SK-N-SH (cell line): Measurements from ENCODE around the gene ASPG. TPM values are rescaled to one million over a fixed set of nuclear protein-coding genes. Genes with fewer than 3 reads are reported as not detected.

ENCODE experiments used
- CTCF ChIA-PET: fragments of 300-600, 350-600 bp; formaldehyde crosslinking; extraction: SDS; loops from one replicate; lab custom pipeline; 2021; lab: Yijun Ruan, JAX
- POLR2A ChIA-PET: fragments of 350-600 bp; sonication (Branson Sonifier 250); formaldehyde crosslinking; extraction: SDS; loops from one replicate; lab custom pipeline; 2020; ENCODE audit warnings: antibody characterized with exemption, inconsistent platforms; lab: Yijun Ruan, JAX
- DNase-seq: peaks from one replicate; pipeline ENCODE4 v3.0.0; 2012
- H2AFZ ChIP-seq: fragments of 200-600 bp; sonication (generic); 2 replicates; pipeline ENCODE4 v1.8.1; 2016; ENCODE audit warnings: antibody characterized with exemption, mild to moderate bottlenecking, low read depth
- H3F3A ChIP-seq: fragments of 200-600 bp; sonication (generic); replicated peaks from 2 replicates; pipeline ENCODE3; 2016; ENCODE audit warnings: antibody characterized with exemption, mild to moderate bottlenecking; ENCODE audit not compliant: insufficient read depth
- H3K27ac ChIP-seq, 2 experiments: fragments of 200-500 bp in 1 of 2; fragments of 200-600 bp in 1 of 2; sonication (Bioruptor generic) in 1 of 2; sonication (generic), shearing (Covaris generic) in 1 of 2; 2 replicates each; pipeline versions ENCODE4 v1.5.1 to v1.6.1; 2014 to 2016; ENCODE audit warnings: low read depth in 2 of 2, inconsistent platforms in 1 of 2, low read length in 1 of 2, mild to moderate bottlenecking in 1 of 2, mixed read lengths in 1 of 2
- H3K27me3 ChIP-seq: fragments of 200-600 bp; sonication (generic), shearing (Covaris generic); 2 replicates; pipeline ENCODE4 v1.6.1; 2016; ENCODE audit warnings: mixed run types; ENCODE audit not compliant: insufficient read depth
- H3K36me3 ChIP-seq, 2 experiments: fragments of 200-500 bp in 1 of 2; fragments of 200-600 bp in 1 of 2; sonication (Bioruptor generic) in 1 of 2; sonication (generic) in 1 of 2; replicated peaks in 1 of 2; 2 replicates each; pipeline versions ENCODE3 to v1.5.1; 2014 to 2016; ENCODE audit warnings: low read length in 1 of 2, mild to moderate bottlenecking in 1 of 2; ENCODE audit not compliant: insufficient read depth in 2 of 2, control insufficient read depth in 1 of 2
- H3K4me1 ChIP-seq, 2 experiments: fragments of 200-500 bp in 1 of 2; fragments of 200-600 bp in 1 of 2; sonication (Bioruptor generic) in 1 of 2; sonication (generic), shearing (Covaris generic) in 1 of 2; 2 replicates each; pipeline versions ENCODE4 v1.5.1 to v1.6.1; 2014 to 2016; ENCODE audit warnings: low read depth in 1 of 2, low read length in 1 of 2, mixed run types in 1 of 2; ENCODE audit not compliant: insufficient read depth in 2 of 2, control insufficient read depth in 1 of 2
- H3K4me2 ChIP-seq: fragments of 200-600 bp; sonication (generic), shearing (Covaris generic); 2 replicates; pipeline ENCODE4 v1.6.1; 2017; ENCODE audit warnings: mixed run types
- H3K4me3 ChIP-seq, 2 experiments: fragments of 200-500 bp in 1 of 2; fragments of 200-600 bp in 1 of 2; sonication (Bioruptor generic) in 1 of 2; sonication (generic), shearing (Covaris generic) in 1 of 2; 2 replicates each; pipeline versions ENCODE4 v1.5.1 to v1.8.1; 2014 to 2016; ENCODE audit warnings: low read depth in 2 of 2, inconsistent platforms in 1 of 2, low read length in 1 of 2, mild to moderate bottlenecking in 1 of 2, mixed read lengths in 1 of 2, moderate library complexity in 1 of 2
- H3K79me2 ChIP-seq: fragments of 200-600 bp; sonication (generic); 2 replicates; pipeline ENCODE4 v1.8.1; 2017; ENCODE audit warnings: mild to moderate bottlenecking; ENCODE audit not compliant: insufficient read depth
- H3K9ac ChIP-seq: fragments of 200-600 bp; sonication (generic); 2 replicates; pipeline ENCODE4 v1.6.1; 2017; ENCODE audit warnings: mixed run types
- H3K9me2 ChIP-seq: fragments of 200-600 bp; sonication (generic); 2 replicates; pipeline ENCODE4 v1.6.1; 2017; ENCODE audit warnings: mixed run types
- H3K9me3 ChIP-seq: fragments of 200-600 bp; sonication (generic); 2 replicates; pipeline ENCODE4 v1.6.1; 2017; ENCODE audit warnings: mixed run types, mild to moderate bottlenecking, moderate library complexity
- H4K20me1 ChIP-seq: fragments of 200-600 bp; sonication (generic); 2 replicates; pipeline ENCODE4 v1.6.1; 2017; ENCODE audit warnings: mild to moderate bottlenecking, mixed run types; ENCODE audit not compliant: insufficient read depth
- CHD2 ChIP-seq: fragments of 150-350 bp; IDR thresholded peaks from 2 replicates; pipeline ENCODE4 v1.6.1; 2018; ENCODE audit warnings: low read length; ENCODE audit not compliant: partially characterized antibody
- ELF1 ChIP-seq: IDR thresholded peaks from 2 replicates; pipeline ENCODE4 v1.4.0; 2012
- FOXM1 ChIP-seq: IDR thresholded peaks from 2 replicates; pipeline ENCODE4 v1.4.0; 2012; ENCODE audit warnings: low read depth, mild to moderate bottlenecking
- GABPA ChIP-seq: IDR thresholded peaks from 2 replicates; pipeline ENCODE4 v1.4.0; 2012; ENCODE audit warnings: low read depth, mild to moderate bottlenecking
- NFIC ChIP-seq: IDR thresholded peaks from 2 replicates; pipeline ENCODE4 v1.4.0; 2012; ENCODE audit warnings: borderline replicate concordance
- NRF1 ChIP-seq: IDR thresholded peaks from 2 replicates; pipeline ENCODE4 v1.6.1; 2012; ENCODE audit warnings: low read depth, mild to moderate bottlenecking, low read length
- PBX3 ChIP-seq: IDR thresholded peaks from 2 replicates; pipeline ENCODE4; 2012
- REST ChIP-seq: IDR thresholded peaks from 2 replicates; pipeline ENCODE4 v1.6.1; 2012; ENCODE audit warnings: mild to moderate bottlenecking, low read depth, low read length, moderate library complexity
- RXRA ChIP-seq: IDR thresholded peaks from 2 replicates; pipeline ENCODE4 v1.4.0; 2012; ENCODE audit warnings: low read depth, mild to moderate bottlenecking, borderline replicate concordance
- SIN3A ChIP-seq: IDR thresholded peaks from 2 replicates; pipeline ENCODE4 v1.6.1; 2012; ENCODE audit warnings: low read depth, mild to moderate bottlenecking, low read length, moderate library complexity, borderline replicate concordance
- SMC3 ChIP-seq: IDR thresholded peaks from 2 replicates; pipeline ENCODE4 v1.6.1; 2012; ENCODE audit warnings: low read depth, low read length, improper control_type of control experiment
- TAF1 ChIP-seq: IDR thresholded peaks from 2 replicates; pipeline ENCODE4 v1.6.1; 2012; ENCODE audit warnings: low read depth, mild to moderate bottlenecking, low read length, moderate library complexity, borderline replicate concordance
- USF1 ChIP-seq: IDR thresholded peaks from 2 replicates; pipeline ENCODE4 v1.4.0; 2012; ENCODE audit warnings: low read depth, borderline replicate concordance
- YY1 ChIP-seq: IDR thresholded peaks from 2 replicates; pipeline ENCODE4 v1.4.0; 2012; ENCODE audit warnings: low read depth, mild to moderate bottlenecking
- WGBS: methylation state at CpG from one replicate; pipeline ENCODE4 v1.1.6; 2017; ENCODE audit warnings: low lambda C conversion rate; 5-methylcytosine and 5-hydroxymethylcytosine counted together
- polyA plus RNA-seq, 3 experiments: library from polyadenylated mRNA; depleted of rRNA; stranded (reverse); fragments of >200 nt; gene quantifications; 2 replicates each; pipeline ENCODE4 v1.2.3, GENCODE V29; 2012

ASPG gene
- polyA plus RNA-seq, 1 of the 3 experiments (the other 2 are of a cell fraction): not detected

GRCh38 chr14:104132981-104133380 is 47.5 kb downstream of the ASPG start:
- no peak overlapping the region for H3K9ac ChIP-seq
- CTCF ChIA-PET: interaction anchor here (1.3 to 9.7 kb wide), 4 partner anchors 39 to 431 kb away, joined by 7 to 166 read pairs (median 50); no protein-coding TSS in a partner anchor
- WGBS: 42% methylated on average over 5 of the region's 7 CpGs

GRCh38 chr14:104133496-104133895 is 48.0 kb downstream of the ASPG start:
- no peak overlapping the region for H3K9ac ChIP-seq
- H3K9me2 ChIP-seq: no peaks in the 10 kb centered on the region
- H4K20me1 ChIP-seq: no peaks in the 10 kb centered on the region
- ChIA-PET POLR2A (no interaction called here), CTCF (interaction anchor here (1.0 to 9.7 kb wide), 4 partner anchors 40 to 507 kb away, joined by 3 to 166 read pairs (median 43); no protein-coding TSS in a partner anchor)
- WGBS: 65% methylated on average over 7 of the region's 9 CpGs
- no peak overlapping the region for H3K4me3 ChIP-seq
- no peaks in the 10 kb centered on the region for H3F3A ChIP-seq
- peaks cover 0 to 28% of the 10 kb centered on the region in 2 experiments; a peak in 1 of 4 replicates for H3K4me1 ChIP-seq
- no peak overlapping the region for H3K4me2 ChIP-seq
- DNase-seq: peak; percentile 7
- no peak overlapping the region for H3K27ac ChIP-seq
- no peak overlapping the region for H2AFZ ChIP-seq
- TF ChIP-seq ELF1 (no peak), YY1 (no peak), USF1 (no peak), GABPA (no peak), NRF1 (no peak), TAF1 (no peak), FOXM1 (no peak), SIN3A (no peak), CHD2 (no peak), SMC3 (no peak), PBX3 (no peak)
- peaks cover 8% of the 10 kb centered on the region for H3K9me3 ChIP-seq
- peaks cover 17% of the 10 kb centered on the region for H3K27me3 ChIP-seq
- H3K79me2 ChIP-seq: no peaks in the 10 kb centered on the region
- no peaks in the 10 kb centered on the region for H3K36me3 ChIP-seq

More at GRCh38 chr14:104132981-104133380, 47.5 kb downstream of the ASPG start:
- Histone ChIP-seq H3K27me3 (peaks cover 17% of the 10 kb centered on the region), H3K36me3 (no peaks in the 10 kb centered on the region), H3K9me3 (peaks cover 8% of the 10 kb centered on the region), H3F3A (no peaks in the 10 kb centered on the region), H2AFZ (no peak overlapping the region), H3K4me2 (no peak overlapping the region), H3K4me1 (peaks cover 0 to 28% of the 10 kb centered on the region in 2 experiments; a peak in 1 of 4 replicates), H3K4me3 (no peak overlapping the region), H4K20me1 (no peaks in the 10 kb centered on the region), H3K79me2 (no peaks in the 10 kb centered on the region), H3K9me2 (no peaks in the 10 kb centered on the region), H3K27ac (no peak overlapping the region)
- peak; percentile 83 for TF ChIP-seq REST
- no peak for TF ChIP-seq RXRA
- no peak for TF ChIP-seq NFIC
- POLR2A ChIA-PET: no interaction called here
- DNase-seq: peak; percentile 14
